A673 (cell line): ENCODE results near the gene MYOF. TPM values are rescaled to one million over a fixed set of nuclear protein-coding genes. Genes with fewer than 3 reads are reported as not detected.

Experiments used
- BruUV-seq: library from RNA; stranded (reverse); fragments of 400-500 nt; replicated peaks from 2 replicates; lab custom pipeline; 2021; lab: Mats Ljungman, UMichigan
- CTCF ChIA-PET: fragments of 300-600 bp; sonication (Branson Sonifier 250); formaldehyde crosslinking; loops from one replicate; lab custom pipeline; 2022; ENCODE audit warnings: antibody characterized with exemption; lab: Charles Lee
- POLR2A ChIA-PET: fragments of 300-600 bp; sonication (Branson Sonifier 250); formaldehyde crosslinking; loops from one replicate; lab custom pipeline; 2022; ENCODE audit warnings: antibody characterized with exemption; ENCODE audit not compliant: low non-redundant PET; lab: Charles Lee
- DNase-seq: peaks from one replicate; pipeline ENCODE4 v3.0.0-alpha.2; 2015; ENCODE audit warnings: low spot score
- H3K27ac ChIP-seq: fragments of 200-600 bp; sonication (generic); 2 replicates; pipeline ENCODE4 v1.5.1; 2016; ENCODE audit warnings: mixed run types, low read depth, mild to moderate bottlenecking, mixed read lengths, antibody characterized with exemption, low read length; ENCODE audit not compliant: poor library complexity, severe bottlenecking
- H3K27me3 ChIP-seq: fragments of 200-600 bp; sonication (generic); replicated peaks from 2 replicates; pipeline ENCODE4 v1.6.1; 2017; ENCODE audit warnings: mixed run types, low read depth, mild to moderate bottlenecking, mixed read lengths, antibody characterized with exemption, low read length; ENCODE audit not compliant: insufficient read depth, poor library complexity
- H3K36me3 ChIP-seq: fragments of 200-600 bp; sonication (generic); 2 replicates; pipeline ENCODE4 v1.6.1; 2016; ENCODE audit warnings: mixed run types, mild to moderate bottlenecking, mixed read lengths, antibody characterized with exemption, low read length; ENCODE audit not compliant: insufficient read depth, poor library complexity, severe bottlenecking
- H3K4me1 ChIP-seq: fragments of 200-600 bp; sonication (generic); 2 replicates; pipeline ENCODE4 v1.6.1; 2017; ENCODE audit warnings: mixed run types, mild to moderate bottlenecking, mixed read lengths, antibody characterized with exemption, low read length; ENCODE audit not compliant: insufficient read depth, poor library complexity, severe bottlenecking
- H3K4me3 ChIP-seq: fragments of 200-600 bp; sonication (generic); 2 replicates; pipeline ENCODE4 v1.5.1; 2016; ENCODE audit warnings: low read depth, mixed run types, mild to moderate bottlenecking, mixed read lengths, low read length; ENCODE audit not compliant: poor library complexity, severe bottlenecking
- H3K9me3 ChIP-seq: fragments of 200-600 bp; sonication (generic); 2 replicates; pipeline ENCODE4 v1.6.1; 2016; ENCODE audit warnings: mixed run types, low read depth, mild to moderate bottlenecking, mixed read lengths, antibody characterized with exemption, low read length; ENCODE audit not compliant: poor library complexity, severe bottlenecking
- CTCF ChIP-seq: fragments of 300-800, 200-600 bp; sonication (generic); conservative IDR thresholded peaks from 2 replicates; pipeline ENCODE4 v1.5.1; 2017; ENCODE audit warnings: low read depth, mild to moderate bottlenecking, antibody characterized with exemption, low read length, moderate library complexity, mixed read lengths
- EZH2 ChIP-seq: fragments of 200-600 bp; sonication (generic); IDR thresholded peaks from 2 replicates; pipeline ENCODE4 v1.6.1; 2017; ENCODE audit warnings: borderline replicate concordance, low read depth, mild to moderate bottlenecking, mixed read lengths, antibody characterized with exemption, low read length; ENCODE audit not compliant: poor library complexity, severe bottlenecking
- intact Hi-C: fragments of 100-400 bp; cut with micrococcal nuclease; formaldehyde crosslinking; loops from one replicate; pipeline ENCODE4 v1.10.0; 2022; ENCODE audit not compliant: unreplicated experiment
- total RNA-seq: library from RNA; stranded (reverse); gene quantifications from 2 replicates; pipeline ENCODE4 v1.2.3, GENCODE V29; 2021

The MYOF gene
- total RNA-seq, 1 experiment from 2014 or later, result 24.2 TPM

GRCh38 chr10:93336678-93337077 lies 145.5 kb downstream of the MYOF start:
- BruUV-seq, result no TSS peak
- no peaks in the 10 kb centered on the region for H3K27me3 ChIP-seq
- no peak overlapping the region for H3K27ac ChIP-seq
- TF ChIP-seq EZH2 (no peak), CTCF (no peak)
- H3K9me3 ChIP-seq, result no peaks in the 10 kb centered on the region
- intact Hi-C loops, result no loop called here
- POLR2A ChIA-PET, result no interaction called here
- no peak for DNase-seq
- H3K4me3 ChIP-seq, result no peak overlapping the region
- CTCF ChIA-PET, result no interaction called here
- no peaks in the 10 kb centered on the region for H3K4me1 ChIP-seq
- no peaks in the 10 kb centered on the region for H3K36me3 ChIP-seq

DNA sequence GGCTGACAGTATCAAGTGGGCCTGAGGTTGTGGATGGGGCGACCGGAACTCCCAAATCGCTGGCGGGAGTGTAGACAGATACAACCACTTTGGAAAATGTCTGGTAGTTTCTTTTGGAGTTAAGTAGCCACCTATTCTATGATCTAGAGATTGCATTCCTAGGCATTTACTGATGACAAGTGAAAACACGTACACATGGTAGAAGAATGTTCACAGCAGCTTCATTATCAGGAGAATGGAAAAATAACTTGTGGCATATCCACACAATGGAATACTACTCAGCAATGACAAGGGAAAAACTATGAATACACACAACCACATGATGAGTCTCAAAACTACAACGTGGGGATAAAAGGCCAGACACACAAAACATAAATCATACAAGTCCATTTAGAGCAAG lies 146.0 kb downstream of the MYOF start:
- Histone ChIP-seq H3K36me3 (no peaks in the 10 kb centered on the region), H3K27me3 (no peaks in the 10 kb centered on the region), H3K4me3 (no peak overlapping the region), H3K4me1 (no peaks in the 10 kb centered on the region), H3K27ac (no peak overlapping the region), H3K9me3 (no peaks in the 10 kb centered on the region)
- no TSS peak for BruUV-seq
- intact Hi-C loops, result no loop called here
- ChIA-PET POLR2A (no interaction called here), CTCF (no interaction called here)
- TF ChIP-seq CTCF (no peak), EZH2 (no peak)
- DNase-seq, result no peak

DNA sequence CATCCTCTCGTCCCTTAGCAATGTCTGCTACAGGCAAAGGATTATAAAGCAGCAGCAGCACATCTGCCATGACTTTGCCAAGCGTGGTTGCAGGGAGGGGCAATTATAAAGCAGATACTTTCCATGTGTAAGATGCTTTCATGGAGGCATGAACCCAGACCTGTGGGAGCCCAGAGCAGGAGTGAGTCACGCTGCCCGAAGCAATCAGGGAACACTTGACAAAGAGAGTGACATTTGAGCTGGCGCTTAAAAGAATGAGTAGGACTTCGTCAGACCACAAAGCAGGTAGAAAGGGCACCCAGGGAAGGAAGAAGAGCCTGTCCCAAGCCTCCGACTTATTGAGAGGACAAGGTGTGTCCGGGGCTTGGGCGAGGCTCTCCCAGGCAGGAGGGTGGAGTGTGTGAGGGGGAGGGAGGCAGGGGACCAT lies 147.2 kb downstream of the MYOF start:
- Histone ChIP-seq H3K27me3 (no peaks in the 10 kb centered on the region), H3K36me3 (no peaks in the 10 kb centered on the region), H3K27ac (no peak overlapping the region), H3K4me1 (no peaks in the 10 kb centered on the region), H3K4me3 (no peak overlapping the region), H3K9me3 (no peaks in the 10 kb centered on the region)
- TF ChIP-seq EZH2, result no peak
- CTCF ChIA-PET, result no interaction called here
- no TSS peak for BruUV-seq
- DNase-seq, result peak; percentile 38
- POLR2A ChIA-PET, result no interaction called here
- intact Hi-C loops, result no loop called here

DNA sequence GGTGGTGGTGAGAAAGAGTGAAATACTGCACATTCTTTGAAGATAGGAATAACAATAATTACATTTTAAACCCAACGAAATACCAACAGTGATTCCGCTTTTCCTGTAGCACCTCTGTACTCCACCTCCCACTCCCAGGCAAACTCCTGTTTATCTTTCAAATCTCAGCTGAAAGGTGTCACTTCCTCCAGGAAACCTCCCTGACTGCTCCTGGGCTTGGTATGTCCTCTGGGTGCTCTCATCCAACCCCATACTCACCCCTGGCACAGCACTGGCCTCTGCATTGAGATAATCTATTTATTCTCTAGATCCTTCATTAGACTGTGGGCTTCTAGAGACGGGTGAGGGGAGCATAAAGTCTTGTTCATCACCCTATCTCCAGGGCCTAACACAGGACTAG lies 148.0 kb downstream of the MYOF start:
- Histone ChIP-seq H3K27ac (no peak overlapping the region), H3K4me1 (no peaks in the 10 kb centered on the region), H3K27me3 (no peaks in the 10 kb centered on the region), H3K9me3 (no peaks in the 10 kb centered on the region), H3K36me3 (no peaks in the 10 kb centered on the region), H3K4me3 (no peak overlapping the region)
- no peak for TF ChIP-seq CTCF
- TF ChIP-seq EZH2, result no peak
- no peak for DNase-seq
- intact Hi-C loops, result no loop called here
- ChIA-PET CTCF (no interaction called here), POLR2A (no interaction called here)
- BruUV-seq, result no TSS peak
